Astrocyte (in vitro differentiated cells and primary cell): ENCODE results near the gene SLC4A1. TPM values are rescaled to one million over a fixed set of nuclear protein-coding genes. Genes with fewer than 3 reads are reported as not detected.

Experiments
- DNase-seq: peaks from one replicate; pipeline ENCODE4 v3.0.0-alpha.2; 2010; ENCODE audit warnings: low read depth
- FAIRE-seq: peaks from 2 replicates; lab custom pipeline; 2011; peaks lifted over from hg19 to GRCh38; lab: Jason Lieb, UNC
- H2AFZ ChIP-seq: 2 replicates; pipeline ENCODE4 v1.6.0; 2012; ENCODE audit warnings: low read depth, low read length, inconsistent platforms
- H3K27ac ChIP-seq: 2 replicates; pipeline ENCODE4 v1.5.1; 2011; ENCODE audit warnings: low read depth, low read length, inconsistent platforms
- H3K27me3 ChIP-seq: 2 replicates; pipeline ENCODE4 v1.6.0; 2011; ENCODE audit warnings: low read length, inconsistent platforms; ENCODE audit not compliant: insufficient read depth
- H3K36me3 ChIP-seq: 2 replicates; pipeline ENCODE4 v1.5.1; 2011; ENCODE audit warnings: low read length, inconsistent platforms; ENCODE audit not compliant: insufficient read depth
- H3K4me1 ChIP-seq: 2 replicates; pipeline ENCODE4 v1.5.1; 2011; ENCODE audit warnings: low read length, inconsistent platforms; ENCODE audit not compliant: insufficient read depth
- H3K4me2 ChIP-seq: 2 replicates; pipeline ENCODE4 v1.6.0; 2012; ENCODE audit warnings: low read length, inconsistent platforms
- H3K4me3 ChIP-seq: 2 replicates; pipeline ENCODE4 v1.5.1; 2011; ENCODE audit warnings: low read depth, mild to moderate bottlenecking, low read length, inconsistent platforms; ENCODE audit not compliant: insufficient read depth
- H3K79me2 ChIP-seq: 2 replicates; pipeline ENCODE4 v1.6.0; 2012; ENCODE audit warnings: mild to moderate bottlenecking, low read length, inconsistent platforms; ENCODE audit not compliant: insufficient read depth
- H3K9ac ChIP-seq: 2 replicates; pipeline ENCODE4 v1.6.0; 2012; ENCODE audit warnings: mild to moderate bottlenecking, low read length, inconsistent platforms
- H3K9me3 ChIP-seq: 2 replicates; pipeline ENCODE4 v1.5.1; 2012; ENCODE audit warnings: low read depth, mild to moderate bottlenecking, low read length, inconsistent platforms; ENCODE audit not compliant: insufficient read depth
- H4K20me1 ChIP-seq: 2 replicates; pipeline ENCODE4 v1.6.0; 2012; ENCODE audit warnings: low read length, inconsistent platforms; ENCODE audit not compliant: insufficient read depth
- H3K27ac Mint-ChIP-seq: one replicate; pipeline ENCODE4 v1.8.0; 2021; ENCODE audit warnings: mild to moderate bottlenecking, mixed read lengths; ENCODE audit not compliant: unreplicated experiment
- H3K27me3 Mint-ChIP-seq: one replicate; pipeline ENCODE4 v1.8.0; 2021; ENCODE audit warnings: low read depth, mixed read lengths; ENCODE audit not compliant: unreplicated experiment
- H3K36me3 Mint-ChIP-seq: one replicate; pipeline ENCODE4 v1.8.0; 2021; ENCODE audit warnings: low read depth, mixed read lengths; ENCODE audit not compliant: unreplicated experiment
- H3K4me1 Mint-ChIP-seq: one replicate; pipeline ENCODE4 v1.8.0; 2021; ENCODE audit warnings: low read depth, mixed read lengths; ENCODE audit not compliant: unreplicated experiment
- H3K4me3 Mint-ChIP-seq: one replicate; pipeline ENCODE4 v1.8.0; 2021; ENCODE audit warnings: mild to moderate bottlenecking, moderate library complexity, mixed read lengths; ENCODE audit not compliant: unreplicated experiment
- H3K9me3 Mint-ChIP-seq: one replicate; pipeline ENCODE4 v1.8.0; 2021; ENCODE audit warnings: mild to moderate bottlenecking, mixed read lengths; ENCODE audit not compliant: unreplicated experiment
- EZH2 ChIP-seq: IDR thresholded peaks from 2 replicates; pipeline ENCODE4 v1.6.1; 2012; ENCODE audit warnings: mild to moderate bottlenecking, low read length, inconsistent platforms; ENCODE audit not compliant: insufficient read depth
- total RNA-seq: library from RNA; stranded (reverse); gene quantifications from 2 replicates; pipeline ENCODE4 v1.2.1, GENCODE V29; 2021
- TF ChIP-seq, protein P1 (sequence below): IDR thresholded peaks from 2 replicates; pipeline ENCODE4 v1.5.1; 2011; ENCODE audit warnings: low read depth, mild to moderate bottlenecking, inconsistent platforms, low read length, moderate library complexity; ENCODE audit not compliant: insufficient read depth

The SLC4A1 gene
- total RNA-seq, 1 donor from 2014 or later, result not detected

DNA sequence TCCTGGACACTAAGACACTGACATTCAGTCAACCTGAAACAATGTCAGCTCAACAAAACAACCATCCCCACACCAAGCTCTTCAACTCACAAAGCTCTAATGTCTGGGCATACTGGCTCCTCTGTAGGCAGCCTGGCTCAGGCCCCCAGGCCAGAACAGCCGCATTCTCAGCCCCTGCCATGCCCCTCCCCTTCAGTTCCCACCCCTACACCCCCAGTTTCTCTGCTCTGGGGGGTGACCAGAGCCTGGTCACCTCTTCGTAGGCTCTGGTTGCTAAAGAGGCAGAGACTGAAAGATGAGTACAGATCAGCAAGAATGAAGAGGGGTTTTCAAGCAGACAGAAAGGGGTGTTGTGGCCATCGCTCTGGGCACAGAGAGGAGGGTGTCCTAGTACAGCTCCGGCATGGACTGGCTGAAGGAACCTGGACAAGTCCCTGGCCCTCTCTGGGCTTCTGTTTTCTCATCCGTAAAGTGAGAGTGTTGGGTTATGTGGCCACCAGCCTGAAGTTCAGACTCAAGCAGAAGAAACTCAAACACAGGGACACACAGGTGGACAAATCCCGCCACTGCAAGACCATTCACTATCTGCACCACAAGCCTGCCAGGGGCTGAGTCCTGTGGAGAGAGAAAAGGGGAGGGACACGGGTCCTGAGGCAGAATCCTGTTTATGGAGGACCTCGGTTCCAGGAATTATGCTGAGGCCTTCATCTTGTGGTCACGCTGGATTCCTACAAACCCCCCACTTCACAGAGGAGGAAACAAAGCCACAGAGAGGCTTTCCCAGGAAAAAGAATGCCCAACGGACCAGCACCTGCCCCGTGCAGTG, 987 bp upstream of the SLC4A1 start:
- H3K27ac Mint-ChIP-seq, result no peak overlapping the region
- Histone ChIP-seq H3K4me3 (no peak overlapping the region), H3K27ac (no peak overlapping the region), H3K36me3 (no peaks in the 10 kb centered on the region), H3K9ac (no peak overlapping the region), H3K9me3 (no peaks in the 10 kb centered on the region), H3K4me2 (no peak overlapping the region), H2AFZ (no peak overlapping the region), H4K20me1 (no peaks in the 10 kb centered on the region), H3K79me2 (no peaks in the 10 kb centered on the region), H3K27me3 (no peaks in the 10 kb centered on the region), H3K4me1 (no peaks in the 10 kb centered on the region)
- peaks cover 51% of the 10 kb centered on the region for H3K27me3 Mint-ChIP-seq
- no peak for TF ChIP-seq EZH2
- no peaks in the 10 kb centered on the region for H3K9me3 Mint-ChIP-seq
- H3K4me1 Mint-ChIP-seq, result peaks cover 6% of the 10 kb centered on the region
- FAIRE-seq (no peak), DNase-seq (no peak)
- H3K36me3 Mint-ChIP-seq, result no peaks in the 10 kb centered on the region
- no peak overlapping the region for H3K4me3 Mint-ChIP-seq

DNA sequence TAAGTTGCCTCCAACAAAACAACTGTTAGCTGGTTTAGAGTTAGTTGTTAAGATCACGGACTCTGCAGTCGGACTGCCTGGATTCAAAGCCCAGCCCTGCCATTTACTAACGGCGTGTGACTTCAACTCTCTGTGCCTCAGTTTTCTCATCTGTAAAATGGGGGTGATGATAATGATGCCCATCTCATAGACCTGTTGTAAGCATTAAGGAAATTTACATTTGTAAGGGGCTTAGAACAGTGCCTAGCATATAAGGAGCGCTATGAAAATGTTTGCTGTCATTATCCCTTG, 825 bp downstream of the SLC4A1 start:
- no peaks in the 10 kb centered on the region for H3K79me2 ChIP-seq
- TF ChIP-seq, protein P1, sequence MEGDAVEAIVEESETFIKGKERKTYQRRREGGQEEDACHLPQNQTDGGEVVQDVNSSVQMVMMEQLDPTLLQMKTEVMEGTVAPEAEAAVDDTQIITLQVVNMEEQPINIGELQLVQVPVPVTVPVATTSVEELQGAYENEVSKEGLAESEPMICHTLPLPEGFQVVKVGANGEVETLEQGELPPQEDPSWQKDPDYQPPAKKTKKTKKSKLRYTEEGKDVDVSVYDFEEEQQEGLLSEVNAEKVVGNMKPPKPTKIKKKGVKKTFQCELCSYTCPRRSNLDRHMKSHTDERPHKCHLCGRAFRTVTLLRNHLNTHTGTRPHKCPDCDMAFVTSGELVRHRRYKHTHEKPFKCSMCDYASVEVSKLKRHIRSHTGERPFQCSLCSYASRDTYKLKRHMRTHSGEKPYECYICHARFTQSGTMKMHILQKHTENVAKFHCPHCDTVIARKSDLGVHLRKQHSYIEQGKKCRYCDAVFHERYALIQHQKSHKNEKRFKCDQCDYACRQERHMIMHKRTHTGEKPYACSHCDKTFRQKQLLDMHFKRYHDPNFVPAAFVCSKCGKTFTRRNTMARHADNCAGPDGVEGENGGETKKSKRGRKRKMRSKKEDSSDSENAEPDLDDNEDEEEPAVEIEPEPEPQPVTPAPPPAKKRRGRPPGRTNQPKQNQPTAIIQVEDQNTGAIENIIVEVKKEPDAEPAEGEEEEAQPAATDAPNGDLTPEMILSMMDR, result no peak
- TF ChIP-seq EZH2, result no peak
- Mint-ChIP-seq H3K4me3 (no peak overlapping the region), H3K27ac (no peak overlapping the region), H3K4me1 (peaks cover 6% of the 10 kb centered on the region), H3K27me3 (peaks cover 55% of the 10 kb centered on the region), H3K36me3 (no peaks in the 10 kb centered on the region), H3K9me3 (no peaks in the 10 kb centered on the region)
- no peaks in the 10 kb centered on the region for H3K27me3 ChIP-seq
- no peaks in the 10 kb centered on the region for H3K36me3 ChIP-seq
- FAIRE-seq (no peak), DNase-seq (no peak)
- no peaks in the 10 kb centered on the region for H3K4me1 ChIP-seq
- H3K9ac ChIP-seq, result no peak overlapping the region
- no peak overlapping the region for H3K4me2 ChIP-seq
- no peak overlapping the region for H3K4me3 ChIP-seq
- no peaks in the 10 kb centered on the region for H3K9me3 ChIP-seq
- no peak overlapping the region for H2AFZ ChIP-seq
- no peaks in the 10 kb centered on the region for H4K20me1 ChIP-seq
- H3K27ac ChIP-seq, result no peak overlapping the region

- H3K4me3 ChIP-seq, result no peak overlapping the region
- peaks cover 52% of the 10 kb centered on the region for H3K27me3 Mint-ChIP-seq
- no peak for FAIRE-seq
- H3K4me1 ChIP-seq, result no peaks in the 10 kb centered on the region
- peaks cover 6% of the 10 kb centered on the region for H3K4me1 Mint-ChIP-seq
- no peak overlapping the region for H3K27ac ChIP-seq
- no peaks in the 10 kb centered on the region for H3K9me3 Mint-ChIP-seq
- no peak overlapping the region for H3K9ac ChIP-seq
- no peaks in the 10 kb centered on the region for H3K36me3 Mint-ChIP-seq
- no peaks in the 10 kb centered on the region for H3K79me2 ChIP-seq
- H3K4me3 Mint-ChIP-seq, result no peak overlapping the region
- H3K4me2 ChIP-seq, result no peak overlapping the region
- no peaks in the 10 kb centered on the region for H3K9me3 ChIP-seq
- H4K20me1 ChIP-seq, result no peaks in the 10 kb centered on the region
- no peak for TF ChIP-seq EZH2
- TF ChIP-seq, protein P1, result no peak
- no peaks in the 10 kb centered on the region for H3K27me3 ChIP-seq
- H3K27ac Mint-ChIP-seq, result no peak overlapping the region
- no peak for DNase-seq
- H2AFZ ChIP-seq, result no peak overlapping the region
- H3K36me3 ChIP-seq, result no peaks in the 10 kb centered on the region
Observed at GRCh38 chr17:44266402-44267164, 1.4 kb downstream of the SLC4A1 start.
